ENCODE data around the gene DLG2.

Gene DLG2

DNA sequence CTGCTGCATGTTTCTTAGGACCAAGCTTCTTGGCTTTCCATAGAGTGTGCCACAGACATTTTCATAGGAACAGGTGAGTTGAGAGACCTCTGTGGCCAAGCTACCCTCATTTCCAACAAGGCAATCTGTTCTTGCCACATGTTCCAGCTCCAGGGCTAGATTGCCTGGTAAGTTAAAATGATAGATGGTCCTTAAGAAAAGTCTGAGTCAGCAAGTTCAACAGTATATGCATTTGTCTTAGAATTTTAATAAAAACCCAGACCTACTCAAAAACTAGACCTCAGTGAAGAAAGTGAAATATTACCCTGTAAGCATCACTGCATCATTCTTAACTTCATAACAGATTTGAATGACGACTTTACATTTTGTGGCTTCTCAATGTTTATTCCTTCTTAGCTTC is 1123.6 kb downstream of the DLG2 start:
- no peak overlapping the region for H3K4me3 ChIP-seq (ENCODE audit: low read depth, low read length)
- no peak for DNase-seq (ENCODE audit: low read depth)
- no peak for TF ChIP-seq CTCF (IDR thresholded peaks at IDR 0.05; ENCODE audit: low read depth, low read length, missing control alignments)

DNA sequence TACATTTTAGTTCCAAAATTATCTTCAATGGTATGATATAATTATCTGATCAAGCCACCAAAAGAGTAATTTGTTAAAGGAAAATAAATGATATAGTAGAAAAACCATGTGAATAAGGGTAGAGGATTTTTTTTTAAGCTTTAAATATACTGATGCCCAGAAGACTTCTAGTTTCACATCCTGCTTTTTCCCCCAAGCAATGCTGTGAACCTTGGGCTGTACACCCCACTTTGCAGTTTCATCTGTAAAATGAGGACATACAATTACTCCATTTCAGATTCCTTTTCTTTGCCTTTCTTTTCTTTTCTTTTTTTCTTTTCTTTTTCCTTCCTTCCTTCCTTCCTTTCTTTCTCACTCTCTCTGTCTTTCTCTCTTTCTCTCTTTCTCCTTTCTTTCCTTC is 1125.4 kb downstream of the DLG2 start:
- DNase-seq (ENCODE audit: low read depth), result no peak
- TF ChIP-seq CTCF (IDR thresholded peaks at IDR 0.05; ENCODE audit: low read depth, low read length, missing control alignments), result no peak
- no peak overlapping the region for H3K4me3 ChIP-seq (ENCODE audit: low read depth, low read length)

DNA sequence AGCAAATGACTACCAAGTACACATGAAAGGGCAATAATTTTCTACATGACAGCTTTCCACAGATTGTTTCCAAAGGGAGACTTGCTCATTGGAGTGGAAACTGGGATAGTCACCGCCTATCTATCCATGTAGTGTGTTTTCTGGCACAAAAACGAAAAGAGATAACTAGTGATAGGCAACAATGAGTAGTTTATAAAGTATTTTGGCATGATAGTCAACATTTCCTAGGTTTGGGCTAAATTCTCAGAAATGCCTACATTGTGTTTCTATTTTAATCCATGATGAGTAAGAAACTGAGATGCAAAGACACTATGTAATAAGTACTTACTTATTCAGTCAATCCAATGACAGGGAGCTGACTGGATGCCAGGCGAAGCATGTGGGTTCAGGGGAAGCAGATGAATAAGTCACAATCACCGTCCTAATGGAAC is 1129.1 kb downstream of the DLG2 start:
- no peak for DNase-seq (ENCODE audit: low read depth)
- TF ChIP-seq CTCF (IDR thresholded peaks at IDR 0.05; ENCODE audit: low read depth, low read length, missing control alignments), result no peak

GRCh38 chr11:84497181-84497580 is 1130.0 kb downstream of the DLG2 start:
- no peak for DNase-seq (ENCODE audit: low read depth)
- TF ChIP-seq CTCF (IDR thresholded peaks at IDR 0.05; ENCODE audit: low read depth, low read length, missing control alignments), result no peak

More for the DNA sequence above, 1129.1 kb downstream of the DLG2 start:
- no peak overlapping the region for H3K4me3 ChIP-seq (ENCODE audit: low read depth, low read length)

GRCh38 chr11:84496122-84496521 is 1131.0 kb downstream of the DLG2 start:
- TF ChIP-seq CTCF (IDR thresholded peaks at IDR 0.05; ENCODE audit: low read depth, low read length, missing control alignments), result no peak
- no peak for DNase-seq (ENCODE audit: low read depth)

More at GRCh38 chr11:84497181-84497580, 1130.0 kb downstream of the DLG2 start:
- H3K4me3 ChIP-seq (ENCODE audit: low read depth, low read length), result no peak overlapping the region

GRCh38 chr11:84480131-84480530 is 1147.0 kb downstream of the DLG2 start:
- DNase-seq (ENCODE audit: low read depth), result no peak
- H3K4me3 ChIP-seq (ENCODE audit: low read depth, low read length), result no peak overlapping the region
- TF ChIP-seq CTCF (IDR thresholded peaks at IDR 0.05; ENCODE audit: low read depth, low read length, missing control alignments), result no peak

More at GRCh38 chr11:84496122-84496521, 1131.0 kb downstream of the DLG2 start:
- no peak overlapping the region for H3K4me3 ChIP-seq (ENCODE audit: low read depth, low read length)

GRCh38 chr11:84476581-84476980 is 1150.6 kb downstream of the DLG2 start:
- H3K4me3 ChIP-seq (ENCODE audit: low read depth, low read length), result no peak overlapping the region
- DNase-seq (ENCODE audit: low read depth), result no peak
- no peak for TF ChIP-seq CTCF (IDR thresholded peaks at IDR 0.05; ENCODE audit: low read depth, low read length, missing control alignments)

Data from GM12864 (cell line).